WI38 (cell line): ENCODE results near the gene BPIFB3.

Experiments
- H3K4me3 ChIP-seq: 2 replicates; pipeline ENCODE4 v1.5.1; 2011; ENCODE audit warnings: low read depth, mild to moderate bottlenecking, control low read depth, low read length
- CTCF ChIP-seq: IDR thresholded peaks from 2 replicates; pipeline ENCODE4 v1.5.1; 2012; ENCODE audit warnings: low read depth, mild to moderate bottlenecking, control low read depth, low read length

Gene BPIFB3

DNA sequence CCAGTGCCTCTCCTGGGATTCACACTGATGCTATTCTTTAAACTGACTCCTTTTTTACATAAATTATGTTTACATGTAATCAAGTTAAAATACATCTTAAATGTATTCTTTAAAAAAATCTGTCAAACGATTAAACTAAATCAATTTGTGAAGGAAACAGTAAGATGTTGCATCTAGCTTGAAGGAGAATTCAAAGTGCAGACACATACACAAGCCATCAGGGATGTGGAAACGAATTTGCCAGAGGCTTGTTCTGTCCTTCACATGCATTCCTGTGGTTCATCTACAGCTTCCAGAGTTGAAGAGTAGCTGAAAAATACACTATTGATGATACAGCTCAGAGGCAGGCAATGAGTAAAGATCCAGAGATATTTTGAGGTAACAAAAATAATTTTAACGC, 7.3 kb upstream of the BPIFB3 start:
- TF ChIP-seq CTCF, result no peak
- no peak overlapping the region for H3K4me3 ChIP-seq

- no peak overlapping the region for H3K4me3 ChIP-seq
- TF ChIP-seq CTCF, result no peak
These were observed 2.4 kb upstream of the BPIFB3 start for GRCh38 chr20:33051333-33051732.

GRCh38 chr20:33054381-33054780, 678 bp downstream of the BPIFB3 start:
- no peak overlapping the region for H3K4me3 ChIP-seq
- TF ChIP-seq CTCF, result no peak

GRCh38 chr20:33054791-33055190, 1.1 kb downstream of the BPIFB3 start:
- no peak for TF ChIP-seq CTCF
- H3K4me3 ChIP-seq, result no peak overlapping the region

GRCh38 chr20:33059136-33059535, 5.4 kb downstream of the BPIFB3 start:
- H3K4me3 ChIP-seq, result no peak overlapping the region
- TF ChIP-seq CTCF, result no peak

DNA sequence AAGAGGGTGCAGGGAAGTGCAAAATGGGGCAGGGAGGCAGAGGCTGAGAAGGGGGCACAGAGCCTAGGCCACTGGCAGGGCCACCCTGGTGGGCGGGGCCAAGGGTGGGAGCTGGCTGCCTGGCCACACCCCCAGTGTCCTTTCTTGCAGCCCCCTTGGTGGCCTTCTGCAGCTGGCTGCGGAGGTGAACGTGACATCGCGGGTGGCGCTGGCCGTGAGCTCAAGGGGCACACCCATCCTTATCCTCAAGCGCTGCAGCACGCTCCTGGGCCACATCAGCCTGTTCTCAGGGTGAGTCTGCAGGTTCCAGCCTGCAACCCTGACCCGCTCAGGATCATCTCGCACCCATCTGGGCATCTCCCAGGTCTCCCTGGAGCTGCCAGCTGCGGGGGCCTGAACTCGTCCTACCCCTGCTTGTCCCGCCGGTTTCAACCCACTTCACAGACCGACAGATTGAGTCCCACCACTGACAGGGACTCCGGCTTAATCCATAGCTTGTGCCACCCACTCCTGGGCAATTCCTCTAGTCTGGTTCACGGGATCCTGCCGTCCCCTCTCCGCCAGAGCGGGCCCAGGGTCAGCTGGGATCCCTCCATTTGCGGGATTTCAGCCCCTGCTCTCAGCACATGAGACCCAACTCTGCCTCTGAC, 6.2 kb downstream of the BPIFB3 start:
- no peak overlapping the region for H3K4me3 ChIP-seq
- no peak for TF ChIP-seq CTCF

GRCh38 chr20:33061658-33062028, 7.9 kb downstream of the BPIFB3 start:
- no peak for TF ChIP-seq CTCF
- no peak overlapping the region for H3K4me3 ChIP-seq
